Subcutaneous adipose tissue (tissue), 4 donors: Measurements from ENCODE around the gene IQGAP2. TPM values are rescaled to one million over a fixed set of nuclear protein-coding genes. Genes with fewer than 3 reads are reported as not detected.

Source experiments
- CTCF ChIP-seq: fragments of 450-650 bp; IDR thresholded peaks from one replicate; pipeline ENCODE4 v1.5.1; 2016; ENCODE audit warnings: low read depth, mild to moderate bottlenecking, control low read depth, antibody characterized with exemption, moderate library complexity
- total RNA-seq, 4 donors: library from RNA; depleted of rRNA; stranded (reverse); fragments of >200 nt; gene quantifications; one replicate each; pipeline ENCODE4 v1.1.0, GENCODE V29; 2016

The IQGAP2 gene
- total RNA-seq, 4 donors from 2014 or later: 16.8 to 119 (median 57.0) TPM

- TF ChIP-seq CTCF: no peak
Measured at GRCh38 chr5:76560952-76561891, 158.1 kb downstream of the IQGAP2 start.

- TF ChIP-seq CTCF: no peak
Measured at GRCh38 chr5:76561959-76562358, 158.9 kb downstream of the IQGAP2 start.

- TF ChIP-seq CTCF: no peak
Measured at GRCh38 chr5:76565009-76565408, 161.9 kb downstream of the IQGAP2 start.

- no peak for TF ChIP-seq CTCF
Measured at GRCh38 chr5:76570153-76570552, 167.1 kb downstream of the IQGAP2 start.

GRCh38 chr5:76571559-76571958, 168.5 kb downstream of the IQGAP2 start:
- TF ChIP-seq CTCF: no peak

GRCh38 chr5:76576450-76576849, 173.4 kb downstream of the IQGAP2 start:
- no peak for TF ChIP-seq CTCF

- no peak for TF ChIP-seq CTCF
Measured at GRCh38 chr5:76576996-76577395, 173.9 kb downstream of the IQGAP2 start.
